ENCODE measurements around the gene BFAR. TPM values are rescaled to one million over a fixed set of nuclear protein-coding genes. Genes with fewer than 3 reads are reported as not detected.

BFAR gene
- total RNA-seq, 1 experiment from 2014 or later, result 91.7 TPM

DNA sequence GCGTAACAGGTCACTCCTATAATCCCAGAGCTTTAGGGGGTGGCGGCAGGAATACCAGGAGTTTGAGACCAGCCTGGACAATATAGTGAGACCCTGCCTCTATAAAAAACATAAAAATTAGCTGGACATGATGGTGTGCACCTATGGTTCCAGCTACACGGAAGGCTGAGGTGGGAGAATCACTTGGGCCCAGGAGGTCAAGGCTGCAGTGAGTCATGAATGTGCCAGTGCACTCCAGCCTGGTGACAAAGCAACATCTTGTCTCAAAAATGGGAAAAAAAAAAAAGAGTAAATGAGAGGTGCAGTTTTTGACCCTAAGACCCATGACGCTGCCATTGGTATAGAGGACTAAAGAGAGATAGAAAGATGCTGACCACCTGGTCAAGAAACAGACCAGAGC lies 18.8 kb upstream of the BFAR start:
- Histone ChIP-seq H3K9me3 (ENCODE audit: control insufficient read depth, low read depth, low read length) (no peaks in the 10 kb centered on the region), H3K23ac (ENCODE audit: insufficient read length, low read depth, low read length) (no peak overlapping the region), H2BK5ac (ENCODE audit: insufficient read length, low read length) (no peak overlapping the region), H3K9ac (ENCODE audit: extremely low read depth, insufficient read length, low read length) (no peak overlapping the region), H3K14ac (ENCODE audit: insufficient read depth, low read length) (no peak overlapping the region), H4K91ac (ENCODE audit: insufficient read length, low read depth, low read length) (no peak overlapping the region), H2BK12ac (ENCODE audit: insufficient read length, low read depth, low read length) (no peak overlapping the region), H2AK5ac (ENCODE audit: insufficient read length, low read length) (no peak overlapping the region), H2BK120ac (ENCODE audit: low read depth, low read length, poor library complexity, severe bottlenecking) (no peak overlapping the region), H2BK20ac (ENCODE audit: low read depth, low read length, poor library complexity, severe bottlenecking) (no peak overlapping the region), H3K23me2 (ENCODE audit: insufficient read length, low read depth, low read length, poor library complexity, severe bottlenecking) (no peaks in the 10 kb centered on the region), H3K79me1 (ENCODE audit: insufficient read depth, low read depth, low read length, poor library complexity, severe bottlenecking) (no peaks in the 10 kb centered on the region), H4K20me1 (ENCODE audit: control insufficient read depth, insufficient read depth, insufficient read length) (no peaks in the 10 kb centered on the region), H2BK15ac (ENCODE audit: low read depth, low read length) (no peak overlapping the region), H3T11ph (ENCODE audit: low read length) (no peak overlapping the region), H3K4ac (ENCODE audit: low read depth, low read length) (no peak overlapping the region), H3K27me3 (ENCODE audit: insufficient read depth, low read length) (no peaks in the 10 kb centered on the region), H3K18ac (ENCODE audit: insufficient read length, low read depth, low read length) (no peak overlapping the region), H3K56ac (ENCODE audit: insufficient read length, low read depth, low read length) (no peak overlapping the region), H3K4me2 (ENCODE audit: insufficient read depth, insufficient read length, low read length) (no peak overlapping the region), H4K8ac (replicated peaks; ENCODE audit: insufficient read length, low read depth, low read length) (no peak overlapping the region), H3K4me1 (ENCODE audit: insufficient read depth, low read length) (no peaks in the 10 kb centered on the region), H2AFZ (ENCODE audit: low read length) (no peak overlapping the region), H3K79me2 (ENCODE audit: insufficient read depth, low read length) (no peaks in the 10 kb centered on the region), H4K5ac (ENCODE audit: insufficient read length, low read depth, low read length) (no peak overlapping the region), H3K27ac (ENCODE audit: insufficient read length, low read depth, low read length) (no peak overlapping the region)
- Mint-ChIP-seq H3K36me3 (ENCODE audit: insufficient read depth in 1 of 3, low read depth in 3 of 3) (peaks cover 23 to 81% (median 54%) of the 10 kb centered on the region in 3 experiments; a peak in 6 of 7 replicates), H3K4me1 (peaks cover 9 to 12% of the 10 kb centered on the region in 2 experiments), H3K27ac (no peak overlapping the region), H3K27me3 (ENCODE audit: low read depth) (no peaks in the 10 kb centered on the region), H3K4me3 (no peak overlapping the region), H3K9me3 (no peaks in the 10 kb centered on the region)
- WGBS (ENCODE audit: extremely low coverage, insufficient read length, low lambda C conversion rate), result no CpG with 5 or more reads among the region's 4 CpGs
- TF ChIP-seq, protein P1, sequence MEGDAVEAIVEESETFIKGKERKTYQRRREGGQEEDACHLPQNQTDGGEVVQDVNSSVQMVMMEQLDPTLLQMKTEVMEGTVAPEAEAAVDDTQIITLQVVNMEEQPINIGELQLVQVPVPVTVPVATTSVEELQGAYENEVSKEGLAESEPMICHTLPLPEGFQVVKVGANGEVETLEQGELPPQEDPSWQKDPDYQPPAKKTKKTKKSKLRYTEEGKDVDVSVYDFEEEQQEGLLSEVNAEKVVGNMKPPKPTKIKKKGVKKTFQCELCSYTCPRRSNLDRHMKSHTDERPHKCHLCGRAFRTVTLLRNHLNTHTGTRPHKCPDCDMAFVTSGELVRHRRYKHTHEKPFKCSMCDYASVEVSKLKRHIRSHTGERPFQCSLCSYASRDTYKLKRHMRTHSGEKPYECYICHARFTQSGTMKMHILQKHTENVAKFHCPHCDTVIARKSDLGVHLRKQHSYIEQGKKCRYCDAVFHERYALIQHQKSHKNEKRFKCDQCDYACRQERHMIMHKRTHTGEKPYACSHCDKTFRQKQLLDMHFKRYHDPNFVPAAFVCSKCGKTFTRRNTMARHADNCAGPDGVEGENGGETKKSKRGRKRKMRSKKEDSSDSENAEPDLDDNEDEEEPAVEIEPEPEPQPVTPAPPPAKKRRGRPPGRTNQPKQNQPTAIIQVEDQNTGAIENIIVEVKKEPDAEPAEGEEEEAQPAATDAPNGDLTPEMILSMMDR (conservative IDR thresholded peaks at IDR 0.05), result no peak
- DNase-seq, result no peak
